Fibroblast of lung (primary cell): ENCODE results near the gene TMEM215.

Experiments used
- CTCF ChIP-seq, 2 donors: IDR thresholded peaks in 1 of 2; conservative IDR thresholded peaks in 1 of 2; 1 replicate in 1 of 2; 2 replicates in 1 of 2; pipeline ENCODE4 v1.5.1; 2011 to 2012; ENCODE audit warnings: low read length in 2 of 2, control low read depth in 1 of 2, inconsistent platforms in 1 of 2, low read depth in 1 of 2, mild to moderate bottlenecking in 1 of 2
- EZH2 ChIP-seq: IDR thresholded peaks from 2 replicates; pipeline ENCODE4 v1.5.1; 2012; ENCODE audit warnings: low read length, control low read depth, mild to moderate bottlenecking; ENCODE audit errors: missing control alignments

- TF ChIP-seq CTCF (conservative IDR thresholded peaks at IDR 0.05 in 1 of 2, IDR thresholded peaks at IDR 0.05 in 1 of 2; ENCODE audit: low read depth in 1 of 2, low read length in 2 of 2): no peak
- no peak for TF ChIP-seq EZH2
Measured at GRCh38 chr9:32801530-32801929, 18.2 kb downstream of the TMEM215 start.
